HG03565 (cell line): ENCODE data around the gene GLB1L3.
"Not testable (repeated sequence)": the region's sequence is repeated elsewhere in the genome, so short reads cannot be mapped to it uniquely, and the experiment has no call there.

Source experiments
- ATAC-seq: cut with Tn5 transposase; IDR thresholded peaks from one replicate; pipeline ENCODE4 v1.9.1; 2021; ENCODE audit warnings: mild to moderate bottlenecking, moderate library complexity; ENCODE audit not compliant: unreplicated experiment

GLB1L3 gene

GRCh38 chr11:134272381-134273316, 3.5 kb upstream of the GLB1L3 start:
- no peak for ATAC-seq

- ATAC-seq: no peak
These were observed 2.9 kb upstream of the GLB1L3 start for GRCh38 chr11:134273317-134273712.

- no peak for ATAC-seq
These were observed 1.0 kb upstream of the GLB1L3 start for GRCh38 chr11:134275188-134275533.

- ATAC-seq: no peak
These were observed 410 bp downstream of the GLB1L3 start for GRCh38 chr11:134276396-134277182.

GRCh38 chr11:134277183-134278001, 1.2 kb downstream of the GLB1L3 start:
- ATAC-seq: no peak

- no peak for ATAC-seq
These were observed 2.2 kb downstream of the GLB1L3 start for GRCh38 chr11:134278356-134278755.

- ATAC-seq: not testable (repeated sequence)
These were observed 5.5 kb downstream of the GLB1L3 start for GRCh38 chr11:134281635-134282034.

- ATAC-seq: no peak
These were observed 6.2 kb downstream of the GLB1L3 start for GRCh38 chr11:134282121-134283045.

- ATAC-seq: no peak
These were observed 7.5 kb downstream of the GLB1L3 start for GRCh38 chr11:134283461-134284230.

GRCh38 chr11:134284349-134284748, 8.2 kb downstream of the GLB1L3 start:
- not testable (repeated sequence) for ATAC-seq

GRCh38 chr11:134287561-134287960, 11.4 kb downstream of the GLB1L3 start:
- ATAC-seq: no peak

GRCh38 chr11:134288486-134288885, 12.3 kb downstream of the GLB1L3 start:
- ATAC-seq: no peak

- ATAC-seq: no peak
These were observed 13.0 kb downstream of the GLB1L3 start for GRCh38 chr11:134289167-134289566.

- no peak for ATAC-seq
These were observed 13.6 kb downstream of the GLB1L3 start for GRCh38 chr11:134289789-134290188.

GRCh38 chr11:134290646-134291045, 14.5 kb downstream of the GLB1L3 start:
- ATAC-seq: no peak

- ATAC-seq: no peak
These were observed 15.0 kb downstream of the GLB1L3 start for GRCh38 chr11:134291196-134291595.

GRCh38 chr11:134292661-134293060, 16.5 kb downstream of the GLB1L3 start:
- ATAC-seq: no peak

- ATAC-seq: no peak
These were observed 17.2 kb downstream of the GLB1L3 start for GRCh38 chr11:134293119-134294113.
